ENCODE data around the gene XKR7.

The XKR7 gene

GRCh38 chr20:31981784-31982183 lies 13.8 kb downstream of the XKR7 start:
- peaks cover under 1% of the 10 kb centered on the region; the same call in 1 of the 2 replicates for H3K4me1 ChIP-seq (ENCODE audit: control insufficient read depth, insufficient read depth, low read length)
- no peak overlapping the region for H3K9ac ChIP-seq (ENCODE audit: low read length)
- no peak overlapping the region for H3K4me3 ChIP-seq (ENCODE audit: low read depth, low read length)
- peaks cover 10% of the 10 kb centered on the region; the same call in 1 of the 2 replicates for H3K27me3 ChIP-seq (ENCODE audit: control insufficient read depth, insufficient read depth, low read length)
- H3K9me3 ChIP-seq (ENCODE audit: control insufficient read depth, insufficient read depth, low read depth, low read length), result peaks cover 9% of the 10 kb centered on the region; the same call in 1 of the 2 replicates
- H3K36me3 ChIP-seq (ENCODE audit: control insufficient read depth, insufficient read depth, low read length), result no peaks in the 10 kb centered on the region
- no peak overlapping the region for H3K27ac ChIP-seq (ENCODE audit: low read depth, low read length)

GRCh38 chr20:31984981-31985471 lies 17.1 kb downstream of the XKR7 start:
- H3K27ac ChIP-seq (ENCODE audit: low read depth, low read length), result no peak overlapping the region
- no peaks in the 10 kb centered on the region for H3K36me3 ChIP-seq (ENCODE audit: control insufficient read depth, insufficient read depth, low read length)
- H3K4me3 ChIP-seq (ENCODE audit: low read depth, low read length), result no peak overlapping the region
- H3K27me3 ChIP-seq (ENCODE audit: control insufficient read depth, insufficient read depth, low read length), result peaks cover 10% of the 10 kb centered on the region; the same call in 1 of the 2 replicates
- no peaks in the 10 kb centered on the region; the same call in 1 of the 2 replicates for H3K4me1 ChIP-seq (ENCODE audit: control insufficient read depth, insufficient read depth, low read length)
- H3K9me3 ChIP-seq (ENCODE audit: control insufficient read depth, insufficient read depth, low read depth, low read length), result peaks cover 9% of the 10 kb centered on the region; the same call in 1 of the 2 replicates
- no peak overlapping the region for H3K9ac ChIP-seq (ENCODE audit: low read length)

- no peak overlapping the region for H3K9ac ChIP-seq (ENCODE audit: low read length)
- peaks cover 18% of the 10 kb centered on the region; the same call in 1 of the 2 replicates for H3K27me3 ChIP-seq (ENCODE audit: control insufficient read depth, insufficient read depth, low read length)
- H3K4me3 ChIP-seq (ENCODE audit: low read depth, low read length), result no peak overlapping the region
- no peaks in the 10 kb centered on the region for H3K36me3 ChIP-seq (ENCODE audit: control insufficient read depth, insufficient read depth, low read length)
- H3K9me3 ChIP-seq (ENCODE audit: control insufficient read depth, insufficient read depth, low read depth, low read length), result peaks cover 9% of the 10 kb centered on the region; the same call in 1 of the 2 replicates
- H3K4me1 ChIP-seq (ENCODE audit: control insufficient read depth, insufficient read depth, low read length), result no peaks in the 10 kb centered on the region; the same call in 1 of the 2 replicates
- no peak overlapping the region for H3K27ac ChIP-seq (ENCODE audit: low read depth, low read length)
Measured at GRCh38 chr20:31987744-31988143, 19.8 kb downstream of the XKR7 start.

GRCh38 chr20:31988430-31989015 lies 20.6 kb downstream of the XKR7 start:
- H3K4me3 ChIP-seq (ENCODE audit: low read depth, low read length), result no peak overlapping the region
- no peak overlapping the region for H3K9ac ChIP-seq (ENCODE audit: low read length)
- H3K36me3 ChIP-seq (ENCODE audit: control insufficient read depth, insufficient read depth, low read length), result no peaks in the 10 kb centered on the region
- H3K4me1 ChIP-seq (ENCODE audit: control insufficient read depth, insufficient read depth, low read length), result no peaks in the 10 kb centered on the region; the same call in 1 of the 2 replicates
- peaks cover 26% of the 10 kb centered on the region for H3K27me3 ChIP-seq (ENCODE audit: control insufficient read depth, insufficient read depth, low read length)
- no peak overlapping the region for H3K27ac ChIP-seq (ENCODE audit: low read depth, low read length)
- peaks cover 9% of the 10 kb centered on the region; the same call in 1 of the 2 replicates for H3K9me3 ChIP-seq (ENCODE audit: control insufficient read depth, insufficient read depth, low read depth, low read length)

- Histone ChIP-seq H3K36me3 (ENCODE audit: control insufficient read depth, insufficient read depth, low read length) (no peaks in the 10 kb centered on the region), H3K9ac (ENCODE audit: low read length) (no peak overlapping the region), H3K4me3 (ENCODE audit: low read depth, low read length) (no peak overlapping the region), H3K4me1 (ENCODE audit: control insufficient read depth, insufficient read depth, low read length) (no peaks in the 10 kb centered on the region; the same call in 1 of the 2 replicates), H3K27me3 (ENCODE audit: control insufficient read depth, insufficient read depth, low read length) (peaks cover 32% of the 10 kb centered on the region), H3K9me3 (ENCODE audit: control insufficient read depth, insufficient read depth, low read depth, low read length) (peaks cover 9% of the 10 kb centered on the region; the same call in 1 of the 2 replicates), H3K27ac (ENCODE audit: low read depth, low read length) (no peak overlapping the region)
Measured at GRCh38 chr20:31989030-31989645, 21.2 kb downstream of the XKR7 start.

GRCh38 chr20:31990641-31991338 lies 22.8 kb downstream of the XKR7 start:
- Histone ChIP-seq H3K9me3 (ENCODE audit: control insufficient read depth, insufficient read depth, low read depth, low read length) (no peaks in the 10 kb centered on the region; the same call in 1 of the 2 replicates), H3K36me3 (ENCODE audit: control insufficient read depth, insufficient read depth, low read length) (no peaks in the 10 kb centered on the region), H3K27me3 (ENCODE audit: control insufficient read depth, insufficient read depth, low read length) (peaks cover 38% of the 10 kb centered on the region), H3K9ac (ENCODE audit: low read length) (no peak overlapping the region), H3K4me1 (ENCODE audit: control insufficient read depth, insufficient read depth, low read length) (peaks cover 6% of the 10 kb centered on the region; the same call in 1 of the 2 replicates), H3K27ac (ENCODE audit: low read depth, low read length) (no peak overlapping the region), H3K4me3 (ENCODE audit: low read depth, low read length) (no peak overlapping the region)

- no peak overlapping the region for H3K4me3 ChIP-seq (ENCODE audit: low read depth, low read length)
- no peaks in the 10 kb centered on the region for H3K36me3 ChIP-seq (ENCODE audit: control insufficient read depth, insufficient read depth, low read length)
- H3K27ac ChIP-seq (ENCODE audit: low read depth, low read length), result no peak overlapping the region
- H3K9ac ChIP-seq (ENCODE audit: low read length), result no peak overlapping the region
- H3K27me3 ChIP-seq (ENCODE audit: control insufficient read depth, insufficient read depth, low read length), result peaks cover 43% of the 10 kb centered on the region
- peaks cover 6% of the 10 kb centered on the region; the same call in 1 of the 2 replicates for H3K4me1 ChIP-seq (ENCODE audit: control insufficient read depth, insufficient read depth, low read length)
- H3K9me3 ChIP-seq (ENCODE audit: control insufficient read depth, insufficient read depth, low read depth, low read length), result no peaks in the 10 kb centered on the region; the same call in 1 of the 2 replicates
Measured at GRCh38 chr20:31991339-31991705, 23.4 kb downstream of the XKR7 start.

GRCh38 chr20:31992086-31992485 lies 24.1 kb downstream of the XKR7 start:
- H3K9me3 ChIP-seq (ENCODE audit: control insufficient read depth, insufficient read depth, low read depth, low read length), result no peaks in the 10 kb centered on the region; the same call in 1 of the 2 replicates
- no peak overlapping the region for H3K9ac ChIP-seq (ENCODE audit: low read length)
- no peak overlapping the region for H3K4me3 ChIP-seq (ENCODE audit: low read depth, low read length)
- no peak overlapping the region for H3K27ac ChIP-seq (ENCODE audit: low read depth, low read length)
- no peaks in the 10 kb centered on the region for H3K36me3 ChIP-seq (ENCODE audit: control insufficient read depth, insufficient read depth, low read length)
- H3K27me3 ChIP-seq (ENCODE audit: control insufficient read depth, insufficient read depth, low read length), result peaks cover 50% of the 10 kb centered on the region
- peaks cover 6% of the 10 kb centered on the region; the same call in 1 of the 2 replicates for H3K4me1 ChIP-seq (ENCODE audit: control insufficient read depth, insufficient read depth, low read length)

- no peak overlapping the region for H3K9ac ChIP-seq (ENCODE audit: low read length)
- H3K4me3 ChIP-seq (ENCODE audit: low read depth, low read length), result no peak overlapping the region
- H3K27ac ChIP-seq (ENCODE audit: low read depth, low read length), result no peak overlapping the region
- H3K27me3 ChIP-seq (ENCODE audit: control insufficient read depth, insufficient read depth, low read length), result peaks cover 55% of the 10 kb centered on the region
- no peaks in the 10 kb centered on the region; the same call in 1 of the 2 replicates for H3K9me3 ChIP-seq (ENCODE audit: control insufficient read depth, insufficient read depth, low read depth, low read length)
- H3K4me1 ChIP-seq (ENCODE audit: control insufficient read depth, insufficient read depth, low read length), result peaks cover 6% of the 10 kb centered on the region; the same call in 1 of the 2 replicates
- H3K36me3 ChIP-seq (ENCODE audit: control insufficient read depth, insufficient read depth, low read length), result no peaks in the 10 kb centered on the region
Measured at GRCh38 chr20:31996996-31997395, 29.0 kb downstream of the XKR7 start.

GRCh38 chr20:31998246-31998645 lies 30.3 kb downstream of the XKR7 start:
- H3K36me3 ChIP-seq (ENCODE audit: control insufficient read depth, insufficient read depth, low read length), result no peaks in the 10 kb centered on the region
- H3K27me3 ChIP-seq (ENCODE audit: control insufficient read depth, insufficient read depth, low read length), result peaks cover 43% of the 10 kb centered on the region
- no peak overlapping the region for H3K4me3 ChIP-seq (ENCODE audit: low read depth, low read length)
- peaks cover 6% of the 10 kb centered on the region; the same call in 1 of the 2 replicates for H3K4me1 ChIP-seq (ENCODE audit: control insufficient read depth, insufficient read depth, low read length)
- no peaks in the 10 kb centered on the region; the same call in 1 of the 2 replicates for H3K9me3 ChIP-seq (ENCODE audit: control insufficient read depth, insufficient read depth, low read depth, low read length)
- no peak overlapping the region for H3K27ac ChIP-seq (ENCODE audit: low read depth, low read length)
- H3K9ac ChIP-seq (ENCODE audit: low read length), result no peak overlapping the region

Measured in HUES6 (cell line).